NB4 (cell line): ENCODE results near the gene GREM1.

ENCODE experiments used
- DNase-seq: peaks from one replicate; pipeline ENCODE4 v3.0.0; 2010; ENCODE audit warnings: low read depth
- H3K4me3 ChIP-seq: one replicate; pipeline ENCODE4 v1.5.1; 2011; ENCODE audit warnings: mild to moderate bottlenecking, low read depth, low read length, moderate library complexity
- MYC ChIP-seq: IDR thresholded peaks from 2 replicates; pipeline ENCODE4 v1.6.1; 2011; ENCODE audit warnings: low read depth, low read length
- POLR2A ChIP-seq: IDR thresholded peaks from 2 replicates; pipeline ENCODE4 v1.6.1; 2011; ENCODE audit warnings: mild to moderate bottlenecking; ENCODE audit not compliant: insufficient read length; ENCODE audit errors: extremely low read depth
- TF ChIP-seq, protein P1 (sequence below): IDR thresholded peaks from 2 replicates; pipeline ENCODE4 v1.6.1; 2011; ENCODE audit warnings: low read depth, low read length
- TF ChIP-seq, protein P2 (sequence below): IDR thresholded peaks from one replicate; pipeline ENCODE4 v1.5.1; 2012; ENCODE audit warnings: low read depth, low read length

Gene GREM1

DNA sequence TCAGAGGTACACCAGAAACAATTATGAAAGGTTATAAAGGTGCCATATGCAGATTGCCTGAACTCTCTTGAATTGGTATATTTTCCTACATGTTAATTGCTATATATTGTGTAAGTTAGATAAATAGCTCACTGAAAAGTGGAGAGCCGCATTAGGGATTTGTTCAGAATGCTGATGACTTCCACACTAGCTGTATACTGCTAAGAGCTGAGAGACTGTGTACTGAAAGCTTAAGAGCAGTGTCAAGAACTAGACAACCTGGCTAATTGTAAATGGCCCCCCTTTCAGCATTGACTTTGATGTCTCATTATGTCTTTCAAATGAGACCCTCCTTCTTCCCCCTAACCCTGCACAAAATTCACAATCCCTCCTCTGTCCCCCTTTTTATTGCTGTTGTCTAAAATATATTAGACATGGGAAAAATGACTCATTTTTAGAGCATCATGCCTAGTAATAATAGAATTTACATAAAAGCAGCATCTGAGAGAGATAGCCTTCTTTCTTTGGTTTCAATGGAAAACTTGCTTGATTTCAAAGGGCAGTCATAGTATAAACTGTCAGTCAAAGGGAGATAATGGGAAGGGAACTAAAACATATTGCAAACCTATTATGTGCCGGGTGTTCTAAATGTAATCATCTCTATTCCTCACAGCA, 34.7 kb upstream of the GREM1 start:
- no peak for DNase-seq
- TF ChIP-seq, protein P1, sequence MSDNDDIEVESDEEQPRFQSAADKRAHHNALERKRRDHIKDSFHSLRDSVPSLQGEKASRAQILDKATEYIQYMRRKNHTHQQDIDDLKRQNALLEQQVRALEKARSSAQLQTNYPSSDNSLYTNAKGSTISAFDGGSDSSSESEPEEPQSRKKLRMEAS = no peak
- no peak for TF ChIP-seq MYC
- TF ChIP-seq POLR2A = no peak
- TF ChIP-seq, protein P2, sequence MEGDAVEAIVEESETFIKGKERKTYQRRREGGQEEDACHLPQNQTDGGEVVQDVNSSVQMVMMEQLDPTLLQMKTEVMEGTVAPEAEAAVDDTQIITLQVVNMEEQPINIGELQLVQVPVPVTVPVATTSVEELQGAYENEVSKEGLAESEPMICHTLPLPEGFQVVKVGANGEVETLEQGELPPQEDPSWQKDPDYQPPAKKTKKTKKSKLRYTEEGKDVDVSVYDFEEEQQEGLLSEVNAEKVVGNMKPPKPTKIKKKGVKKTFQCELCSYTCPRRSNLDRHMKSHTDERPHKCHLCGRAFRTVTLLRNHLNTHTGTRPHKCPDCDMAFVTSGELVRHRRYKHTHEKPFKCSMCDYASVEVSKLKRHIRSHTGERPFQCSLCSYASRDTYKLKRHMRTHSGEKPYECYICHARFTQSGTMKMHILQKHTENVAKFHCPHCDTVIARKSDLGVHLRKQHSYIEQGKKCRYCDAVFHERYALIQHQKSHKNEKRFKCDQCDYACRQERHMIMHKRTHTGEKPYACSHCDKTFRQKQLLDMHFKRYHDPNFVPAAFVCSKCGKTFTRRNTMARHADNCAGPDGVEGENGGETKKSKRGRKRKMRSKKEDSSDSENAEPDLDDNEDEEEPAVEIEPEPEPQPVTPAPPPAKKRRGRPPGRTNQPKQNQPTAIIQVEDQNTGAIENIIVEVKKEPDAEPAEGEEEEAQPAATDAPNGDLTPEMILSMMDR = no peak
- no peak overlapping the region for H3K4me3 ChIP-seq

DNA sequence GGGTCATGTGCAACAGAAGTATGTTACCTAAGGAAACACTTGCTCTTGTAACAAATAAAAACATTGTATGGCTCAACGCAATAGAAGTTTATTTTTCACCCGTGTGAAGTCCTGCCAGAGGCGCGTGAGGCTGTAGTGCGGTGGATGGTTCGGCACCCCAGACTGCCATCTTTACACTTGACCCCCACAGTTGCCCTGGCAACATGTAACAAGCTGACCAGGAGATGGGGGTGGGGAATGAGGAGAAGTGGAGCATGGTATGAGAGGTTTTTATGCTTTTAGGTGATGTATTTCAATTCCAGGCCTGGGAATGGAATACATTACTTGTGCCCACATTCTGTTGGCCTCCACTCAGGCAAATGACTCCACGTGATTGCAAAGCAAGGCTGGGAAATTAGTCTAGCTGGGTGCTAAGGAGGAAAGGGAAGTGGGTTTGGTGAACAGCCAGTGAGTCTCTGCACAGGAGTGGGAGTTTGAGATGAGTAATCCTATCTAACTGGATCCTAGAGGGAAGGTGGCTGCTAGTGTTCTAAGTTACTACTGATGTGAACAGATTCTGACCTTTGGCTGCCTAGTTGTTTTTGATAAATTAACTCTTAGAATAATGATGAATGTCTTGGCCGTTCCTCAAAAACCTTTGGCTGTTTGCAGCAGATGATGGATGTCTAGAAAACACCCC, 33.8 kb upstream of the GREM1 start:
- TF ChIP-seq, protein P1 = peak; percentile 70; the same call in 1 of the 2 replicates
- TF ChIP-seq MYC = 0 out of 2 replicates have a peak, but pooled peaks have one; percentile 14
- TF ChIP-seq, protein P2 = no peak
- TF ChIP-seq POLR2A = no peak
- H3K4me3 ChIP-seq = no peak overlapping the region
- peak; percentile 52 for DNase-seq

DNA sequence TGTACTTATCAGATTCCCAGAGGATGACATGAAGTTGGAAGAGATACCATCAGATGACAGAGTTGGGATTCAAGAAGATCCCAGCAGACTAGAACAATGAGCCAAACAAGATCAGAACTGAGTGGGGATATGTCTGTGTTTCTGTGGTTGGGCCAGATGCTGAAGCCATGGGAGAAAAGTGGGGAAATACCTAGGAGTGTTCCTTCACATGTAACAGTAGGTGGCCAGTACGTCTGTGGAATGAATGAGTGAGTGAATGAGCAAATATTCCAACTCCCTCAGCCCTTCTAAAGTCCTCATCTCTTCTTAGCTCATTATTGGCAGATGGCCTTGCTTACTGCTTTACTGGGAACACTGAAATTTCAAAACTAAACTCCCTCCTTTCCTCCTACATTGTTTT, 32.2 kb upstream of the GREM1 start:
- no peak overlapping the region for H3K4me3 ChIP-seq
- TF ChIP-seq, protein P1 = no peak
- TF ChIP-seq POLR2A (no peak), MYC (no peak)
- TF ChIP-seq, protein P2 = no peak
- DNase-seq = no peak

GRCh38 chr15:32687556-32687955, 30.2 kb upstream of the GREM1 start:
- no peak overlapping the region for H3K4me3 ChIP-seq
- no peak for DNase-seq
- TF ChIP-seq POLR2A (no peak), MYC (no peak)
- TF ChIP-seq, protein P1 = no peak
- TF ChIP-seq, protein P2 = no peak

DNA sequence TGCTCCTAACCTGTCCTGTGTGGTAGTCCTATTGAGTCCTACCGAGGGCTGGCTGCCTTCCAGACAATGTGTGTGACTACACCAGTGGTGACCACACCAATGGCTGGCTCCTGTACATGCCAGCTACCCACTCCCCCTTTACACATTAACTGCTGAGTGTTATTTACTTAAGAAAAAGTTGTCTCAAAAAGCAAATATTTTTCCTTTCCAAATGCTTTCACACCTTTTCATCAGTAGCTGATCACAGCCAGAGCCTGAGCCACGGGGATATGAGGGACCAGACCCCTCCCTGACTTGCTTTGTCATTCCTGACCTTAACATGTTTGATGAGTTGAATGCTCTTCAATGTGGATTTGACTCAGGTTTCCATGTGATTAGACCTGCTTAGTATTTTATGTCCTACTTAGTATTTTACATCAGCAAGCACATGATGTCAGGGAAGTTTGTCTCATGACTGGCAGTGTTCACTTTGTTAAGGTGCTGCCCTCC, 29.6 kb upstream of the GREM1 start:
- TF ChIP-seq MYC (no peak), POLR2A (no peak)
- TF ChIP-seq, protein P2 = no peak
- TF ChIP-seq, protein P1 = no peak
- DNase-seq = no peak

More for the DNA sequence above, 29.6 kb upstream of the GREM1 start:
- no peak overlapping the region for H3K4me3 ChIP-seq
